Heart left ventricle (tissue), 16 donors: ENCODE measurements around the gene VAT1L. TPM values are rescaled to one million over a fixed set of nuclear protein-coding genes. Genes with fewer than 3 reads are reported as not detected.

Experiments used
- ATAC-seq, 4 donors: fragments of 200-7000 bp; cut with Tn5 transposase; one replicate each; pipeline ENCODE4 v1.9.1; 2020 to 2022; ENCODE audit warnings: moderate library complexity in 4 of 4, mild to moderate bottlenecking in 3 of 4, moderate number of reproducible peaks in 1 of 4
- DNase-seq, 5 donors: peaks; one replicate each; pipeline ENCODE4 v3.0.0-alpha.2; 2020
- H3K27ac ChIP-seq, 12 donors: fragments of 200-600 bp; sonication (generic) in 4 of 12; one replicate each; pipeline versions ENCODE4 v1.5.0 to v1.8.0; 2016 to 2022; ENCODE audit warnings: mild to moderate bottlenecking in 2 of 12
- H3K27me3 ChIP-seq, 9 donors: fragments of 200-600 bp; sonication (generic) in 2 of 9; one replicate each; pipeline versions ENCODE4 v1.5.1 to v1.8.0; 2016 to 2022; ENCODE audit warnings: mild to moderate bottlenecking in 3 of 9
- H3K36me3 ChIP-seq, 9 donors: fragments of 200-600 bp; sonication (generic) in 2 of 9; one replicate each; pipeline versions ENCODE4 v1.5.0 to v1.8.0; 2018 to 2022; ENCODE audit warnings: mild to moderate bottlenecking in 2 of 9
- H3K4me1 ChIP-seq, 12 donors: fragments of 200-600 bp; sonication (generic) in 4 of 12; one replicate each; pipeline versions ENCODE4 v1.5.0 to v1.8.0; 2016 to 2022; ENCODE audit warnings: mild to moderate bottlenecking in 3 of 12
- H3K4me3 ChIP-seq, 12 donors: fragments of 200-600 bp; sonication (generic) in 4 of 12; one replicate each; pipeline versions ENCODE4 v1.5.0 to v1.8.0; 2017 to 2022; ENCODE audit warnings: mild to moderate bottlenecking in 9 of 12, moderate library complexity in 4 of 12
- H3K9me3 ChIP-seq, 12 donors: fragments of 200-600 bp; sonication (generic) in 4 of 12; one replicate each; pipeline versions ENCODE4 v1.5.0 to v1.8.0; 2016 to 2022; ENCODE audit warnings: mild to moderate bottlenecking in 1 of 12
- POLR2A ChIP-seq, 2 donors: fragments of 450-650 bp; IDR thresholded peaks; one replicate each; pipeline ENCODE4 v1.6.1; 2017; ENCODE audit warnings: antibody characterized with exemption in 2 of 2, mild to moderate bottlenecking in 2 of 2, moderate library complexity in 2 of 2
- WGBS, 4 donors: extraction: QIAGEN DNeasy Blood & Tissue Kit in 2 of 4; methylation state at CpG; one replicate each; pipeline versions ENCODE4 v1.1.5 to v1.1.7; 2013 to 2018; 5-methylcytosine and 5-hydroxymethylcytosine counted together
- intact Hi-C, 10 donors: fragments of 100-400 bp; cut with DNase I; formaldehyde crosslinking; loops; one replicate each; pipeline versions ENCODE4 v1.11.1 to v1.14.2; 2022
- polyA plus RNA-seq, 2 donors: library from polyadenylated mRNA; stranded (reverse); fragments of 200-250 nt; gene quantifications; one replicate each; pipeline ENCODE4 v1.2.3, GENCODE V29; 2013
- total RNA-seq, 9 donors: library from RNA; depleted of rRNA in 2 of 9; stranded (reverse); fragments of >200 nt in 2 of 9; fragmentation: NEBNext Ultra II Directional in 3 of 9; extraction: Animal tissue kit (Norgen Biotek cat#: 25700) in 3 of 9; gene quantifications; one replicate each; pipeline versions ENCODE4 v1.1.0 to v1.2.4, GENCODE V29; 2016 to 2023
- TF ChIP-seq, protein P1 (sequence below), 12 donors: fragments of 200-600 bp; sonication (generic) in 4 of 12; IDR thresholded peaks; one replicate each; pipeline versions ENCODE4 v1.5.0 to v1.8.0; 2018 to 2022; ENCODE audit warnings: antibody characterized with exemption in 12 of 12, mild to moderate bottlenecking in 5 of 12
- donor health status: ischemic (EF 13 %, LVEDD 7.1; RV severe dilation, severe dysfunction).
- donor health status: healthy with polysubstance abuse.
- donor health status: DM: no; HTN: yes; CAD: no.
- donor health status: DM: no; HTN: no; CAD: no.
- donor health status: ischemic (EF 25% LVEDD 6.9; RV normal size, moderate dysfunction).
- donor health status: ischemic (EF 25% LVEDD 5.7; RV mildly dilated, moderate dysfunction).
- donor health status: healthy.
- donor health status: DM: yes; HTN: yes; CAD: no.
- donor health status: ischemic (EF 35%, LVEDD 5.7; RV mildly dilated, moderate dysfunction).
- donor health status: nonischemic (EF 11% LVEDD 7.7; RV severe dilation, severe dysfunction).
- donor health status: DM: yes; HTN: yes; CAD: no.
- donor health status: PGD.
- donor health status: ischemic (EF 29% LVEDD 5.4; RV normal size, mild dysfunction).
- donor health status: nonischemic (EF 23%, LVEDD 6.1; RV moderate dilation, normal function).

Gene VAT1L
- total and polyA plus RNA-seq, 11 donors = 0.32 to 57.5 (median 11.0) TPM

GRCh38 chr16:77760800-77761199 lies 27.6 kb upstream of the VAT1L start:
- Histone ChIP-seq H3K27me3 (no peaks in the 10 kb centered on the region), H3K27ac (no peak overlapping the region), H3K4me1 (peaks cover 0 to 7% (median 0%) of the 10 kb centered on the region in 12 donors), H3K4me3 (no peak overlapping the region), H3K9me3 (no peaks in the 10 kb centered on the region), H3K36me3 (no peaks in the 10 kb centered on the region)
- DNase-seq (no peak), ATAC-seq (no peak)
- intact Hi-C loops = no loop called here
- WGBS, 4 donors = 62 to 81% (median 66%) methylated on average over 1 of the region's 1 CpG
- TF ChIP-seq, protein P1, sequence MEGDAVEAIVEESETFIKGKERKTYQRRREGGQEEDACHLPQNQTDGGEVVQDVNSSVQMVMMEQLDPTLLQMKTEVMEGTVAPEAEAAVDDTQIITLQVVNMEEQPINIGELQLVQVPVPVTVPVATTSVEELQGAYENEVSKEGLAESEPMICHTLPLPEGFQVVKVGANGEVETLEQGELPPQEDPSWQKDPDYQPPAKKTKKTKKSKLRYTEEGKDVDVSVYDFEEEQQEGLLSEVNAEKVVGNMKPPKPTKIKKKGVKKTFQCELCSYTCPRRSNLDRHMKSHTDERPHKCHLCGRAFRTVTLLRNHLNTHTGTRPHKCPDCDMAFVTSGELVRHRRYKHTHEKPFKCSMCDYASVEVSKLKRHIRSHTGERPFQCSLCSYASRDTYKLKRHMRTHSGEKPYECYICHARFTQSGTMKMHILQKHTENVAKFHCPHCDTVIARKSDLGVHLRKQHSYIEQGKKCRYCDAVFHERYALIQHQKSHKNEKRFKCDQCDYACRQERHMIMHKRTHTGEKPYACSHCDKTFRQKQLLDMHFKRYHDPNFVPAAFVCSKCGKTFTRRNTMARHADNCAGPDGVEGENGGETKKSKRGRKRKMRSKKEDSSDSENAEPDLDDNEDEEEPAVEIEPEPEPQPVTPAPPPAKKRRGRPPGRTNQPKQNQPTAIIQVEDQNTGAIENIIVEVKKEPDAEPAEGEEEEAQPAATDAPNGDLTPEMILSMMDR (IDR thresholded peaks at IDR 0.05) = no peak
- no peak for TF ChIP-seq POLR2A (IDR thresholded peaks at IDR 0.05)

DNA sequence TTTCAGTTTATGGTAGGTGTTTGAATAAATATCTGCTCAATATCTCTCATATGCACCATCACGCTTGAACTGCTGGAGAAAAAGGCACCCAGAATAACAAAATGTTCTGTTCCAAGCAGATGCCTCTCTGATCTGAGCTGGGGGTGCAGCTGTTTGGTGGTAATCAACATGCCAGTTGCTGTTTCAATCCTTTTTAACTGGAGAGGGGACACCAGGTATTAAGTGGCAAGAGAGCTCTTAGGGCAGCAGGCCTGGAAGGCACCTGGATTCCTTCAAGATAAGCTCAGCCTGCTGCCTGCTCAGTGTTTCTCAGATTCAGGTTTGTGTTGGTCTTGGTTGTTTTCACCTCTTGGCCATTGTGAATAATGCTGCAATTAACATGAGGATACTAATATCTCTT lies 27.2 kb upstream of the VAT1L start:
- 71 to 79% (median 76%) methylated on average over 1 of the region's 1 CpG for WGBS, 4 donors

GRCh38 chr16:77762262-77762661 lies 26.1 kb upstream of the VAT1L start:
- no peak overlapping the region for H3K4me3 ChIP-seq
- intact Hi-C loops = no loop called here
- no peak for TF ChIP-seq POLR2A (IDR thresholded peaks at IDR 0.05)
- TF ChIP-seq, protein P1 (IDR thresholded peaks at IDR 0.05) = no peak

More for the DNA sequence above, 27.2 kb upstream of the VAT1L start:
- no peak overlapping the region for H3K4me3 ChIP-seq
- TF ChIP-seq, protein P1 (IDR thresholded peaks at IDR 0.05) = no peak
- no peak for TF ChIP-seq POLR2A (IDR thresholded peaks at IDR 0.05)
- ATAC-seq = no peak
- H3K27ac ChIP-seq = no peak overlapping the region
- H3K36me3 ChIP-seq = no peaks in the 10 kb centered on the region
- DNase-seq = no peak
- no peaks in the 10 kb centered on the region for H3K9me3 ChIP-seq
- H3K27me3 ChIP-seq = no peaks in the 10 kb centered on the region
- peaks cover 0 to 7% (median 0%) of the 10 kb centered on the region in 12 donors for H3K4me1 ChIP-seq
- intact Hi-C loops = no loop called here

GRCh38 chr16:77763994-77764393 lies 24.4 kb upstream of the VAT1L start:
- Histone ChIP-seq H3K27me3 (no peaks in the 10 kb centered on the region), H3K27ac (no peak overlapping the region)
- TF ChIP-seq, protein P1 (IDR thresholded peaks at IDR 0.05) = no peak
- TF ChIP-seq POLR2A (IDR thresholded peaks at IDR 0.05) = no peak

More at GRCh38 chr16:77762262-77762661, 26.1 kb upstream of the VAT1L start:
- Histone ChIP-seq H3K9me3 (no peaks in the 10 kb centered on the region), H3K27me3 (no peaks in the 10 kb centered on the region), H3K4me1 (peaks cover 0 to 7% (median 0%) of the 10 kb centered on the region in 12 donors), H3K27ac (no peak overlapping the region), H3K36me3 (no peaks in the 10 kb centered on the region)
- WGBS, 4 donors = 50 to 68% (median 58%) methylated on average over 2 of the region's 2 CpGs
- DNase-seq (no peak), ATAC-seq (no peak)

More at GRCh38 chr16:77763994-77764393, 24.4 kb upstream of the VAT1L start:
- Histone ChIP-seq H3K4me1 (peaks cover 0 to 7% (median 0%) of the 10 kb centered on the region in 12 donors), H3K9me3 (no peaks in the 10 kb centered on the region), H3K4me3 (no peak overlapping the region), H3K36me3 (no peaks in the 10 kb centered on the region)
- WGBS, 4 donors = 94 to 100% (median 99%) methylated on average over 1 of the region's 1 CpG
- ATAC-seq (no peak), DNase-seq (no peak)
- intact Hi-C loops = no loop called here
